Measurements from ENCODE around the gene PIK3R3. TPM values are rescaled to one million over a fixed set of nuclear protein-coding genes. Genes with fewer than 3 reads are reported as not detected.

Gene PIK3R3
- total and polyA plus RNA-seq, 9 of the 15 experiments (the other 6 are each of a cell fraction or from before 2014, with no cell fraction given): 1.4 to 7.7 (median 4.6) TPM

DNA sequence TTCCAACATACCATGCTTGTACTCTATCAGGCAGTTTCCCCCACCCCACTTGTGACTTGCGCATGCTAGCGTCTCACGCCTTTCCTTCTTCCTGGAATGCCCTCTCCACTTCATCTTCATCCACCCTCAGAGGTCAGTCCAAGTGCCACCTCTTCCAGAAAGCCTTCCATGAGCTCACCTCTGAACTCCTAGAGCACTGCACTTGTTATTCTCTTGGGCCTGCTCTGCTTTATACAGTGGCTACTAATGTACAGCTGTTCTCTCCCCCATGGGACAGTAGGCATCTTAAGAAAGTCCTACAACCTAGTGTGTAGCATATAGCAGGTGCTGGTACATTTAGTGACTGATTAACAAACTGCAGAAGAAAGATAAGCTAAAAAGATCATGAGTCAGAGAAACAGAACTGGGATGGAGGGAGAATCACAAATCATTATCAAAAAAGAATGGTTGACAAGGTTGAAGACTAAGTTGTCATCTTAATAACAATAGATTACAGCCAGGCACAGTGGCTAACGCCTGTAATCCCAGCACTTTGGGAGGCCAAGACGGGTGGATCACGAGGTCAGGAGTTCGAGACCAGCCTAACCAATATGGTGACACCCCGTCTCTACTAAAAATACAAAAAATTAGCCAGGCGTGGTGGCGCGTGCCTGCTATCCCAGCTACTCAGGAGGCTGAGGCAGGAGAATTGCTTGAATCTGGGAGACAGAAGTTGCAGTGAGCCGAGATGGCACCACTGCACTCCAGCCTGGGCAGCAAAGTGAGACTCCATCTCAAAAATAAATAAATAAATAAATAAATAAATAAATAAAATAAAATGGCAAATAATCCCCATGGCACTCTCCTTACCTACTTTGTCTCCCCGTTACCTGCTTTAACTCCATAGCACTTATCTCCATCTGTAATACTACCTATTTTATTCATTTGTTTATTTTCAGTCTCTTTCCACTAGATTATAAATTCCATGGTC is 26.2 kb upstream of the PIK3R3 start (continued):
- TF ChIP-seq ZNF143 (CRISPR knock-in tag; IDR thresholded peaks at IDR 0.05) (no peak), L3MBTL2 (IDR thresholded peaks at IDR 0.05) (peak; percentile 65), HOXB6 (CRISPR knock-in tag; IDR thresholded peaks at IDR 0.05; ENCODE audit: borderline replicate concordance) (no peak), ZNF133 (CRISPR knock-in tag; IDR thresholded peaks at IDR 0.05) (no peak), FUS (optimal IDR thresholded peaks at IDR 0.05; ENCODE audit: low read depth, low read length) (no peak), KLF16 (IDR thresholded peaks at IDR 0.05) (peak; percentile 99), ZNF232 (CRISPR knock-in tag; IDR thresholded peaks at IDR 0.05) (no peak), CCAR2 (IDR thresholded peaks at IDR 0.05; ENCODE audit: low read depth, low read length) (no peak), SMARCA4 (IDR thresholded peaks at IDR 0.05) (peak; percentile 100)
- TF ChIP-seq, protein P1, sequence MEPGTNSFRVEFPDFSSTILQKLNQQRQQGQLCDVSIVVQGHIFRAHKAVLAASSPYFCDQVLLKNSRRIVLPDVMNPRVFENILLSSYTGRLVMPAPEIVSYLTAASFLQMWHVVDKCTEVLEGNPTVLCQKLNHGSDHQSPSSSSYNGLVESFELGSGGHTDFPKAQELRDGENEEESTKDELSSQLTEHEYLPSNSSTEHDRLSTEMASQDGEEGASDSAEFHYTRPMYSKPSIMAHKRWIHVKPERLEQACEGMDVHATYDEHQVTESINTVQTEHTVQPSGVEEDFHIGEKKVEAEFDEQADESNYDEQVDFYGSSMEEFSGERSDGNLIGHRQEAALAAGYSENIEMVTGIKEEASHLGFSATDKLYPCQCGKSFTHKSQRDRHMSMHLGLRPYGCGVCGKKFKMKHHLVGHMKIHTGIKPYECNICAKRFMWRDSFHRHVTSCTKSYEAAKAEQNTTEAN (CRISPR knock-in tag; IDR thresholded peaks at IDR 0.05): 0 out of 2 replicates have a peak, but pooled peaks have one; percentile 68
- TF ChIP-seq, protein P2, sequence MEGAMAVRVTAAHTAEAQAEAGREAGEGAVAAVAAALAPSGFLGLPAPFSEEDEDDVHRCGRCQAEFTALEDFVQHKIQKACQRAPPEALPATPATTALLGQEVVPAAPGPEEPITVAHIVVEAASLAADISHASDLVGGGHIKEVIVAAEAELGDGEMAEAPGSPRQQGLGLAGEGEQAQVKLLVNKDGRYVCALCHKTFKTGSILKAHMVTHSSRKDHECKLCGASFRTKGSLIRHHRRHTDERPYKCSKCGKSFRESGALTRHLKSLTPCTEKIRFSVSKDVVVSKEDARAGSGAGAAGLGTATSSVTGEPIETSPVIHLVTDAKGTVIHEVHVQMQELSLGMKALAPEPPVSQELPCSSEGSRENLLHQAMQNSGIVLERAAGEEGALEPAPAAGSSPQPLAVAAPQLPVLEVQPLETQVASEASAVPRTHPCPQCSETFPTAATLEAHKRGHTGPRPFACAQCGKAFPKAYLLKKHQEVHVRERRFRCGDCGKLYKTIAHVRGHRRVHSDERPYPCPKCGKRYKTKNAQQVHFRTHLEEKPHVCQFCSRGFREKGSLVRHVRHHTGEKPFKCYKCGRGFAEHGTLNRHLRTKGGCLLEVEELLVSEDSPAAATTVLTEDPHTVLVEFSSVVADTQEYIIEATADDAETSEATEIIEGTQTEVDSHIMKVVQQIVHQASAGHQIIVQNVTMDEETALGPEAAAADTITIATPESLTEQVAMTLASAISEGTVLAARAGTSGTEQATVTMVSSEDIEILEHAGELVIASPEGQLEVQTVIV (CRISPR knock-in tag; IDR thresholded peaks at IDR 0.05; ENCODE audit: borderline replicate concordance): no peak
- TF ChIP-seq, protein P3, sequence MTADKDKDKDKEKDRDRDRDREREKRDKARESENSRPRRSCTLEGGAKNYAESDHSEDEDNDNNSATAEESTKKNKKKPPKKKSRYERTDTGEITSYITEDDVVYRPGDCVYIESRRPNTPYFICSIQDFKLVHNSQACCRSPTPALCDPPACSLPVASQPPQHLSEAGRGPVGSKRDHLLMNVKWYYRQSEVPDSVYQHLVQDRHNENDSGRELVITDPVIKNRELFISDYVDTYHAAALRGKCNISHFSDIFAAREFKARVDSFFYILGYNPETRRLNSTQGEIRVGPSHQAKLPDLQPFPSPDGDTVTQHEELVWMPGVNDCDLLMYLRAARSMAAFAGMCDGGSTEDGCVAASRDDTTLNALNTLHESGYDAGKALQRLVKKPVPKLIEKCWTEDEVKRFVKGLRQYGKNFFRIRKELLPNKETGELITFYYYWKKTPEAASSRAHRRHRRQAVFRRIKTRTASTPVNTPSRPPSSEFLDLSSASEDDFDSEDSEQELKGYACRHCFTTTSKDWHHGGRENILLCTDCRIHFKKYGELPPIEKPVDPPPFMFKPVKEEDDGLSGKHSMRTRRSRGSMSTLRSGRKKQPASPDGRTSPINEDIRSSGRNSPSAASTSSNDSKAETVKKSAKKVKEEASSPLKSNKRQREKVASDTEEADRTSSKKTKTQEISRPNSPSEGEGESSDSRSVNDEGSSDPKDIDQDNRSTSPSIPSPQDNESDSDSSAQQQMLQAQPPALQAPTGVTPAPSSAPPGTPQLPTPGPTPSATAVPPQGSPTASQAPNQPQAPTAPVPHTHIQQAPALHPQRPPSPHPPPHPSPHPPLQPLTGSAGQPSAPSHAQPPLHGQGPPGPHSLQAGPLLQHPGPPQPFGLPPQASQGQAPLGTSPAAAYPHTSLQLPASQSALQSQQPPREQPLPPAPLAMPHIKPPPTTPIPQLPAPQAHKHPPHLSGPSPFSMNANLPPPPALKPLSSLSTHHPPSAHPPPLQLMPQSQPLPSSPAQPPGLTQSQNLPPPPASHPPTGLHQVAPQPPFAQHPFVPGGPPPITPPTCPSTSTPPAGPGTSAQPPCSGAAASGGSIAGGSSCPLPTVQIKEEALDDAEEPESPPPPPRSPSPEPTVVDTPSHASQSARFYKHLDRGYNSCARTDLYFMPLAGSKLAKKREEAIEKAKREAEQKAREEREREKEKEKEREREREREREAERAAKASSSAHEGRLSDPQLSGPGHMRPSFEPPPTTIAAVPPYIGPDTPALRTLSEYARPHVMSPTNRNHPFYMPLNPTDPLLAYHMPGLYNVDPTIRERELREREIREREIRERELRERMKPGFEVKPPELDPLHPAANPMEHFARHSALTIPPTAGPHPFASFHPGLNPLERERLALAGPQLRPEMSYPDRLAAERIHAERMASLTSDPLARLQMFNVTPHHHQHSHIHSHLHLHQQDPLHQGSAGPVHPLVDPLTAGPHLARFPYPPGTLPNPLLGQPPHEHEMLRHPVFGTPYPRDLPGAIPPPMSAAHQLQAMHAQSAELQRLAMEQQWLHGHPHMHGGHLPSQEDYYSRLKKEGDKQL (CRISPR knock-in tag; IDR thresholded peaks at IDR 0.05; ENCODE audit: borderline replicate concordance): 0 out of 2 replicates have a peak, but pooled peaks have one; percentile 54
- TF ChIP-seq, protein P4, sequence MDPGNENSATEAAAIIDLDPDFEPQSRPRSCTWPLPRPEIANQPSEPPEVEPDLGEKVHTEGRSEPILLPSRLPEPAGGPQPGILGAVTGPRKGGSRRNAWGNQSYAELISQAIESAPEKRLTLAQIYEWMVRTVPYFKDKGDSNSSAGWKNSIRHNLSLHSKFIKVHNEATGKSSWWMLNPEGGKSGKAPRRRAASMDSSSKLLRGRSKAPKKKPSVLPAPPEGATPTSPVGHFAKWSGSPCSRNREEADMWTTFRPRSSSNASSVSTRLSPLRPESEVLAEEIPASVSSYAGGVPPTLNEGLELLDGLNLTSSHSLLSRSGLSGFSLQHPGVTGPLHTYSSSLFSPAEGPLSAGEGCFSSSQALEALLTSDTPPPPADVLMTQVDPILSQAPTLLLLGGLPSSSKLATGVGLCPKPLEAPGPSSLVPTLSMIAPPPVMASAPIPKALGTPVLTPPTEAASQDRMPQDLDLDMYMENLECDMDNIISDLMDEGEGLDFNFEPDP (CRISPR knock-in tag; IDR thresholded peaks at IDR 0.05): no peak

All from K562 (cell line).